ENCODE measurements around the gene CACNA1I.

CACNA1I gene

DNA sequence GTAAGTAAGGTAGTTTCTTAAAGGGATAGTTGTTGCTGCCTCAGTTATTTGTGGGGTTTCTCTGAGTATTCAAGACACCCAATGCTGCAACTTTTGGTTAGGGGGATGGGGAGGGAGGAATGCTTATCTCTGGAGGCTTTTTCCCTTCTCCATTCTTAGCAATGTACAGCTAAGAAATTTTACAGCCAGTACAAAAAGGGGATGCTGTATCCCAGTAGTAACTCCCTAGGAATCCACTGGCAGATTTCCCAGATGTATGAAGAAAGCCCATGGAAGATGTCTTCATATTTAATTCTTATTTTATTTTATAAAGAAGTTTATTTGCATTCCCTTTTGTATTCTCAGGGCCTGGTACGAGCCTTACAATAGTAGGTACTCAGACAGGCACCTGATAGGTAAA lies 168.2 kb downstream of the CACNA1I start:
- no peak for DNase-seq (ENCODE audit: low read depth in 2 of 2)

All from stimulated activated CD8-positive, alpha-beta memory T cell treated with anti-CD3 and anti-CD28 coated beads, Interleukin-7, amount 100 ng/mL, for 4 hours (primary cell).